ENCODE data around the gene FAM187B.

- TF ChIP-seq CTCF (conservative IDR thresholded peaks at IDR 0.05) (peak; percentile 95), ZFX (IDR thresholded peaks at IDR 0.05) (peak; percentile 81; the same call in 1 of the 2 replicates)
Observed at GRCh38 chr19:35269438-35270117, 41.0 kb upstream of the FAM187B start.
